Loucy (cell line): ENCODE data around the gene ETV5.

Experiments
- H2AFZ ChIP-seq: fragments of 200-600 bp; sonication (generic); 2 replicates; pipeline ENCODE4 v1.6.0; 2016; ENCODE audit warnings: antibody characterized with exemption, mild to moderate bottlenecking, low read length, moderate library complexity
- H3F3A ChIP-seq: fragments of 200-600 bp; 2 replicates; pipeline ENCODE4 v1.6.0; 2016; ENCODE audit warnings: antibody characterized with exemption, low read depth, mild to moderate bottlenecking
- H3K27me3 ChIP-seq: fragments of 200-600 bp; sonication (generic); 2 replicates; pipeline ENCODE4 v1.6.1; 2014; ENCODE audit warnings: low read length, mild to moderate bottlenecking; ENCODE audit not compliant: insufficient read depth, poor library complexity, severe bottlenecking
- H3K36me3 ChIP-seq: fragments of 200-600 bp; sonication (generic); 2 replicates; pipeline ENCODE4 v1.6.1; 2016; ENCODE audit warnings: low read length; ENCODE audit not compliant: insufficient read depth
- H3K4me1 ChIP-seq: fragments of 200-600 bp; sonication (generic); 2 replicates; pipeline ENCODE4 v1.5.1; 2014; ENCODE audit warnings: low read length, mild to moderate bottlenecking; ENCODE audit not compliant: insufficient read depth, poor library complexity, severe bottlenecking
- H3K4me2 ChIP-seq: fragments of 200-600 bp; sonication (generic); 2 replicates; pipeline ENCODE4 v1.6.0; 2014; ENCODE audit warnings: antibody characterized with exemption, low read length, low read depth, mild to moderate bottlenecking; ENCODE audit not compliant: poor library complexity, severe bottlenecking
- H3K4me3 ChIP-seq: fragments of 200-600 bp; sonication (generic); 2 replicates; pipeline ENCODE4 v1.5.1; 2014; ENCODE audit warnings: low read length, mild to moderate bottlenecking, mixed read lengths; ENCODE audit not compliant: poor library complexity, severe bottlenecking
- H3K79me2 ChIP-seq: fragments of 200-600 bp; sonication (generic); 2 replicates; pipeline ENCODE4 v1.6.1; 2014; ENCODE audit warnings: low read length; ENCODE audit not compliant: insufficient read depth
- H3K9ac ChIP-seq: fragments of 200-600 bp; sonication (generic); 2 replicates; pipeline ENCODE4 v1.6.0; 2014; ENCODE audit warnings: mild to moderate bottlenecking, low read depth, low read length, moderate library complexity; ENCODE audit not compliant: poor library complexity, severe bottlenecking
- H3K9me2 ChIP-seq: fragments of 200-600 bp; sonication (generic); replicated peaks from 2 replicates; pipeline ENCODE4 v1.6.1; 2016; ENCODE audit warnings: low read depth, low read length, mixed read lengths
- H3K9me3 ChIP-seq: fragments of 200-600 bp; sonication (generic); 2 replicates; pipeline ENCODE4 v1.6.1; 2014; ENCODE audit warnings: mild to moderate bottlenecking, antibody characterized with exemption, low read length, low read depth; ENCODE audit not compliant: insufficient read depth
- H4K20me1 ChIP-seq: fragments of 200-600 bp; sonication (generic); 2 replicates; pipeline ENCODE4 v1.6.0; 2014; ENCODE audit warnings: antibody characterized with exemption, low read length, mild to moderate bottlenecking; ENCODE audit not compliant: insufficient read depth, poor library complexity, severe bottlenecking
- EZH2phosphoT487 ChIP-seq: fragments of 200-600 bp; IDR thresholded peaks from 2 replicates; pipeline ENCODE4 v1.6.1; 2018; ENCODE audit warnings: antibody characterized with exemption, mild to moderate bottlenecking, moderate library complexity, borderline replicate concordance
- TF ChIP-seq, protein P1 (sequence below): fragments of 200-600 bp; sonication (generic); conservative IDR thresholded peaks from 2 replicates; pipeline ENCODE4 v1.5.1; 2014; ENCODE audit warnings: mild to moderate bottlenecking, antibody characterized with exemption, low read length

Gene ETV5

DNA sequence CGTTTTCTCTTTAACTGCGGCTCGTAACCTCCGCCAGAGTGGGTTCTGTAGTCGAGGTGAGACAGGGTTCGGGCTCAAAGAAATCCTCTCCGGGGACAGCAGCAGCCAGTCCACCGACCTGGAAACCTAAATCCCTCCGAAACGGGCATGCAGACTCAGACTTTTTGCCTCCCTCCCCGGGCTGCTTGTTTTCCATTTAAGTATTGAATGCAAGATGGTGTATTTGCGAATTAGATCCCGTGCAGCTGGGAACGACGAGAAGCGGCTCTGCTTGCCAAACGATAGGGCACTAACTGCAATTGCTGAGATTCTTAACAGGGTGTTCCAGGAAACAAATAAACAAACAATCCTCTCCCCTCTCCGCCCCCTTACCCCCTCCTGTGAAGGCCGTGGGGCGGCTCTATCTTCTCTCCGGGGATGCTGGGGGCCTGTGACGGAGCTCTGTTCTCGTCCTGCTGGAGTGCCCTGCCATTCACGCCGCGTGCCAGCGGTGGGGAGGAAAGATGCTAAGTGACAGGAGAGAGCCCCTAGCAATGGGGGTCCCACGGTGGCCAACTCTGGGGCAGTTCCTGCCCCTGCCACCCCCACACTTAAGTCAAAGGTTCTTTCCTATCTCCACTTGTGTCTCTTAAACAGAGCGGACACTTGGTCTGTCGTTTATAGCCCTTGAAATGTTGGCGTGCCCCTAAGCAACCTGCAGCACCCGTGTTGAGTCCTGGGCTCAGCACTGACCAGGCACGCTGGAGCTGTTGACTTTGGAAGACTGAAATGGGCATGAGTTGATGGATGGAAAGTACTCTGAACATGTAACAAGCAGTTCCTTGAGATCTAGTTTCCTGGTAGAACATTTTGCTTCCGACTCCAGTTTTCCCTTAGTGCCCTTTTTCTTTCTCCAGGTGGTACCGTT is 1.3 kb upstream of the ETV5 start:
- Histone ChIP-seq H3K9ac (no peak overlapping the region), H3K9me2 (no peaks in the 10 kb centered on the region), H4K20me1 (peaks cover 7% of the 10 kb centered on the region), H3K79me2 (no peaks in the 10 kb centered on the region), H3F3A (no peaks in the 10 kb centered on the region), H2AFZ (0 out of 2 replicates have a peak overlapping the region, but pooled peaks have one; percentile 59), H3K27me3 (peaks cover 13% of the 10 kb centered on the region), H3K4me2 (peak overlapping the region; percentile 94), H3K4me1 (peaks cover 44% of the 10 kb centered on the region), H3K36me3 (no peaks in the 10 kb centered on the region), H3K9me3 (no peaks in the 10 kb centered on the region), H3K4me3 (peak overlapping the region; percentile 73)
- TF ChIP-seq, protein P1, sequence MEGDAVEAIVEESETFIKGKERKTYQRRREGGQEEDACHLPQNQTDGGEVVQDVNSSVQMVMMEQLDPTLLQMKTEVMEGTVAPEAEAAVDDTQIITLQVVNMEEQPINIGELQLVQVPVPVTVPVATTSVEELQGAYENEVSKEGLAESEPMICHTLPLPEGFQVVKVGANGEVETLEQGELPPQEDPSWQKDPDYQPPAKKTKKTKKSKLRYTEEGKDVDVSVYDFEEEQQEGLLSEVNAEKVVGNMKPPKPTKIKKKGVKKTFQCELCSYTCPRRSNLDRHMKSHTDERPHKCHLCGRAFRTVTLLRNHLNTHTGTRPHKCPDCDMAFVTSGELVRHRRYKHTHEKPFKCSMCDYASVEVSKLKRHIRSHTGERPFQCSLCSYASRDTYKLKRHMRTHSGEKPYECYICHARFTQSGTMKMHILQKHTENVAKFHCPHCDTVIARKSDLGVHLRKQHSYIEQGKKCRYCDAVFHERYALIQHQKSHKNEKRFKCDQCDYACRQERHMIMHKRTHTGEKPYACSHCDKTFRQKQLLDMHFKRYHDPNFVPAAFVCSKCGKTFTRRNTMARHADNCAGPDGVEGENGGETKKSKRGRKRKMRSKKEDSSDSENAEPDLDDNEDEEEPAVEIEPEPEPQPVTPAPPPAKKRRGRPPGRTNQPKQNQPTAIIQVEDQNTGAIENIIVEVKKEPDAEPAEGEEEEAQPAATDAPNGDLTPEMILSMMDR: no peak
- TF ChIP-seq EZH2phosphoT487: no peak

DNA sequence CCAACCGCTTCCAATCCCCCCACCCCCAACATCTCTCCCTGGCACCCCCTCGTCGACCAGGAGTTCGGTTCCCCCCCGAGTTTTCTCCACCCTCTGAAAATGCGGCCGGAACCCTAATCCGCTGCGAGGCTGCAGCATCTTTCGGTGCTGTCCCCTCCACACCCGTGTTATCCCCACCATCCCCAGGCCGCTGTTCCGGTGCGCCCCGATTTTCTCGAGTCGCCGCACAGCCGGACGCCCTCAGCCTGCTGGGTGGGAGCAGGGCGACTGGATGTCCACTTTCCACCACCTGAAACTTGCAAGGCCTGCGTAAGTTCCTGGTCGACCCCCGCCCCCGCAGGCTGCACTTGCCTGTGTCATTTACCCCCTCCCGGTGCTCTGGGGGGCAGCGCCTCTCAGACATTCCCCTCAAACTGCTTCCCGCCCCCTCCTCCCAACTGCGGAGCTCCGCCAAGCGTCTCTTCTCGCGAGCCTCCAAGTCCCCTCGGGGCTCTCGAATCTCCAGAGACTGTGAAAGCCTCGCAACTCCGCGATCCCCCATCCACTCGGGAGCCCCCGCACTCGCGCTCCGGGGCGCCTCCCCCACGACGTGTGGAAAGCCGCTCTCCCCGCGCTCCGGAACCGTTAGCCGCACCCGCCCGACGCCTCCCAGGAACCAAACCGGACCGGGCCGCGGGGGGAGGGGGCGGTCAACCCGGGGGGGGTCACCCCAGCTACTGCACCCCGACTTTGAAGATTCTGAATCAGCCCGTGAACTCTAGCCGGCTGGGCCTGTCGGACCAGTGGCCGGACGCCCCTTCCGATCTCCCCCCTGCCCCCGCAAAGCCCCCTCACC is 566 bp downstream of the ETV5 start:
- H4K20me1 ChIP-seq: peaks cover 7% of the 10 kb centered on the region
- H3K9me3 ChIP-seq: no peaks in the 10 kb centered on the region
- H2AFZ ChIP-seq: peak overlapping the region; percentile 23; the same call in 1 of the 2 replicates
- no peaks in the 10 kb centered on the region for H3K36me3 ChIP-seq
- H3F3A ChIP-seq: no peaks in the 10 kb centered on the region
- no peaks in the 10 kb centered on the region for H3K79me2 ChIP-seq
- H3K4me3 ChIP-seq: peak overlapping the region; percentile 77
- peaks cover 9% of the 10 kb centered on the region for H3K27me3 ChIP-seq
- no peaks in the 10 kb centered on the region for H3K9me2 ChIP-seq
- peak overlapping the region; percentile 94 for H3K4me2 ChIP-seq
- peaks cover 54% of the 10 kb centered on the region for H3K4me1 ChIP-seq
- peak overlapping the region; percentile 66 for H3K9ac ChIP-seq
- no peak for TF ChIP-seq EZH2phosphoT487
- TF ChIP-seq, protein P1: no peak

DNA sequence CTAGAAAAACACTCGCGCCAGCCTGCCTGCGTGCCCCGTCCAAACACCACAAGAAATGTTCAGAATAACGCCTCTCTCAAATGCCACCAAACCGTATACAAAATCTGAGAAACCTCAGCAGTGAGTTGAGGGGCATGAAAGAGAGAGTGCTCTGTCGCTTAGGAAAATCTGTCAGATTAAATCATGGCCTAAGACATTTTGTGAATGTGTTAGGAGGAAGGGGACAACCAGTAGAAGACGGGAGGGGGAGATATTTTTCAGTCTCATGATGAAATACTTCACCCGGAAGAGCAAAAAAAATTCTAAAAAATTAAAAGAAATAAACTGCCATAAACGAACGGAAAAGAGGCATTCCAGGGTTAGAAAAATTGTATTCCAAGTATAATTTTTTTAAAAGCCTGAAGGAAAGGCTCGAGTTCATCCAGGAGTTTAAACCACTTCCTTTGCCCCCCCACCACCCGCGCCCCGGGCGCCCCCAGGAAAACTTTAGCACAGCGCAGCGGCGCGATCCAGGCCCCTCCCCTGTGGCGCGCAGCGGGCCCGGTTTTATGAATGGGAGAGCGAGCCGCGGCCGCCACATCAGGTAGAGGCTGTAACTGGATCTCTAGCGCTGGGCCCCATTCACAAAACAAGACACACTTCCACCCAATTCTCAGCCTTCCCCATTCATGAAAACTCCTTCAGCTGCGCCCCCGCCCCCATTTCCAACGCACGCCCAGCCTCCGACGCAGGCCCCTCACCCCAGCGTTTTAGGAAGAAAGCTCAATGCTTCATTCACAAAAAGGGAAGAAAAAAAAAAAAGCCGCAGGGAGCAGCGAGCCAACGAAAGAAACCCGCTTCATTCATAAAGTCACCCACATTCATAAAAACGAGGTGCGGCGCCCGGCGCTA is 1.4 kb downstream of the ETV5 start:
- Histone ChIP-seq H3K4me1 (peaks cover 58% of the 10 kb centered on the region), H3K27me3 (peaks cover 9% of the 10 kb centered on the region)
- TF ChIP-seq EZH2phosphoT487: no peak
- TF ChIP-seq, protein P1: no peak

More for the DNA sequence above, 1.4 kb downstream of the ETV5 start:
- H4K20me1 ChIP-seq: peaks cover 7% of the 10 kb centered on the region
- H3K4me2 ChIP-seq: peak overlapping the region; percentile 94
- no peaks in the 10 kb centered on the region for H3K36me3 ChIP-seq
- peak overlapping the region; percentile 77 for H3K4me3 ChIP-seq
- no peak overlapping the region for H2AFZ ChIP-seq
- H3K9me2 ChIP-seq: no peaks in the 10 kb centered on the region
- H3K9me3 ChIP-seq: no peaks in the 10 kb centered on the region
- H3K79me2 ChIP-seq: no peaks in the 10 kb centered on the region
- H3K9ac ChIP-seq: peak overlapping the region; percentile 66
- H3F3A ChIP-seq: no peaks in the 10 kb centered on the region
